Measurements from ENCODE around the gene ZNF536.
"Not testable (repeated sequence)": the region's sequence is repeated elsewhere in the genome, so short reads cannot be mapped to it uniquely, and the experiment has no call there.

Gene ZNF536

GRCh38 chr19:30490760-30491159 lies 118.6 kb downstream of the ZNF536 start:
- no peak for DNase-seq

- DNase-seq: no peak
These were observed 120.5 kb downstream of the ZNF536 start for GRCh38 chr19:30492586-30493270.

- DNase-seq: no peak
These were observed 124.8 kb downstream of the ZNF536 start for GRCh38 chr19:30497034-30497433.

GRCh38 chr19:30498085-30498484 lies 125.9 kb downstream of the ZNF536 start:
- not testable (repeated sequence) for DNase-seq

GRCh38 chr19:30498707-30499106 lies 126.5 kb downstream of the ZNF536 start:
- DNase-seq: no peak

GRCh38 chr19:30504272-30504671 lies 132.1 kb downstream of the ZNF536 start:
- DNase-seq: no peak

GRCh38 chr19:30512176-30513081 lies 140.2 kb downstream of the ZNF536 start:
- DNase-seq: no peak

GRCh38 chr19:30513082-30513411 lies 140.9 kb downstream of the ZNF536 start:
- no peak for DNase-seq

- DNase-seq: no peak
These were observed 143.9 kb downstream of the ZNF536 start for GRCh38 chr19:30516111-30516510.

GRCh38 chr19:30516531-30516930 lies 144.3 kb downstream of the ZNF536 start:
- no peak for DNase-seq

GRCh38 chr19:30518965-30519606 lies 146.9 kb downstream of the ZNF536 start:
- no peak for DNase-seq

- DNase-seq: no peak
These were observed 147.5 kb downstream of the ZNF536 start for GRCh38 chr19:30519607-30520205.

- no peak for DNase-seq
These were observed 148.7 kb downstream of the ZNF536 start for GRCh38 chr19:30520735-30521479.

- no peak for DNase-seq
These were observed 149.8 kb downstream of the ZNF536 start for GRCh38 chr19:30521937-30522336.

GRCh38 chr19:30522341-30522740 lies 150.2 kb downstream of the ZNF536 start:
- no peak for DNase-seq

GRCh38 chr19:30523791-30524190 lies 151.6 kb downstream of the ZNF536 start:
- DNase-seq: no peak

- no peak for DNase-seq
These were observed 153.2 kb downstream of the ZNF536 start for GRCh38 chr19:30525383-30525782.

GRCh38 chr19:30528919-30529318 lies 156.7 kb downstream of the ZNF536 start:
- no peak for DNase-seq

GRCh38 chr19:30529876-30530275 lies 157.7 kb downstream of the ZNF536 start:
- DNase-seq: no peak

GRCh38 chr19:30530751-30531150 lies 158.6 kb downstream of the ZNF536 start:
- no peak for DNase-seq

- no peak for DNase-seq
These were observed 162.8 kb downstream of the ZNF536 start for GRCh38 chr19:30535011-30535410.

GRCh38 chr19:30536975-30537374 lies 164.8 kb downstream of the ZNF536 start:
- no peak for DNase-seq

GRCh38 chr19:30539315-30539714 lies 167.1 kb downstream of the ZNF536 start:
- DNase-seq: no peak

Data from CD4-positive, alpha-beta T cell treated with Interleukin-17A for 4 hours (primary cell).